Left ventricle myocardium superior (tissue), 1 donor: ENCODE results near the gene NEK10. TPM values are rescaled to one million over a fixed set of nuclear protein-coding genes. Genes with fewer than 3 reads are reported as not detected.
A peak's percentile ranks its signal among the peaks of the same experiment; 100 is the strongest.

Source experiments
- ATAC-seq: fragments of 200-7000 bp; cut with Tn5 transposase; one replicate; pipeline ENCODE4 v1.9.1; 2020; ENCODE audit warnings: mild to moderate bottlenecking, moderate library complexity
- DNase-seq: peaks from one replicate; pipeline ENCODE4 v3.0.0-alpha.2; 2020
- intact Hi-C: fragments of 100-400 bp; cut with micrococcal nuclease; formaldehyde crosslinking; loops from one replicate; pipeline ENCODE4 v1.11.0; 2022
- total RNA-seq: library from RNA; stranded (reverse); fragmentation: NEBNext Ultra II Directional; extraction: Animal tissue kit (Norgen Biotek cat#: 25700); gene quantifications from one replicate; pipeline ENCODE4 v1.2.1, GENCODE V29; 2021
- donor health status: DM: no; HTN: yes; CAD: no; lungs with severe emphysema.

NEK10 gene
- total RNA-seq, 1 donor from 2014 or later, result 16.9 TPM

GRCh38 chr3:27201492-27201891, 167.7 kb downstream of the NEK10 start:
- intact Hi-C loops, result no loop called here
- DNase-seq (no peak), ATAC-seq (no peak)

DNA sequence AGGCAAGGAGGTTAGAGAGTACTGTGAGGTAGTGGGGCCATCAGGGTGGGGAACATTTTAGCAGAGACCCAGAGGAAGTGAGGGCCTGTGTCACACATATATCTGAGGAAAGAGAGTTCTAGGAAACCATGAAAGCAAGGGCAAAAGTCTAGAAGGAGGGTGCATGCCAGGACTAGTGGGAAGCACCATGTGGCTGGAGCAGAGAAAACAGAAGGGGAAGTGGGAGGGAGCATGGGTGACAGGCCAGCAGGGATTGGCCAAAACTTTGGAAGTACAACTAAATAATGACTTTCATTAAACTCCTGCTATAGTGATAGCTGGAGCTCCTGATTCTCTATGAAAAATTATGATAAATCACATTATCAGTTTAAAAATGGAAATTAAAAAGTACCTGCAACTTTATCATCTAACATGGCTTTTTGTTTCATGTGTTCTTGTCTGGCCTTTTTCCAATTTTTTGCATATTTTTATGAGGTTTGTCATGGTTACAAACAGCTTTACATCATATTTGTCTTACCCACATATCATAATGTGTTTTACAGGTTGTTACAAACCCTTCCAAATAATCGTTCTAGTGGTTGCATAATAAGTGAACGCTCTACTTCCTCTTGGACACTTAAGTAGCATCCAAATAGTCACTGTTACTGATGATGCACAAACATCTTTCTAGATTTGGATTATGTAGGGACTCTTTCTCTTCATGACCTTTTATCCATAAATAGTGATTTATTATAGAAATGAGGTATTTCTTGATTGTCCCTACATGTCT, 168.3 kb downstream of the NEK10 start:
- intact Hi-C loops, result no loop called here
- no peak for DNase-seq
- ATAC-seq, result no peak

- no peak for DNase-seq
- no peak for ATAC-seq
- intact Hi-C loops, result no loop called here
These were observed 174.2 kb downstream of the NEK10 start for GRCh38 chr3:27194861-27195483.

DNA sequence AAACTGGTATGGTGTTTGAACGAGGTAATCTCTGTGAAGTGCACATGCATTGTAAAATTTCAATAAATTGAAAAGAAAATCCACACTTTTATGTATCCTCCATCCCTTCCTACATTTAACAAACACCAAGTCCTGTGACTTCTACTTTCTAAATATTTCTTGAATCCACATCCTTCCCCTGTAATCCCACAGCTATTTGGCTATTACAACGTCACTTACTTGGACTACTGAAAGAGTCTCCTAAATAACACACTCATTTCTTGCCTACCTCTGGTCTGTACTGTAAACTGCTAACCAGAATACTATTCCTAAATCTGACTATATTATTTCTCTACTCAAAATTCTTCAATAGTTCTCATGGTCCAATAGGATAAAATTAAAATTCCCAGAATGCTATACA, 176.1 kb downstream of the NEK10 start:
- DNase-seq (no peak), ATAC-seq (no peak)
- intact Hi-C loops, result no loop called here

GRCh38 chr3:27186013-27186412, 183.2 kb downstream of the NEK10 start:
- no peak for DNase-seq
- intact Hi-C loops, result no loop called here

GRCh38 chr3:27185231-27185989, 183.8 kb downstream of the NEK10 start:
- intact Hi-C loops, result no loop called here
- no peak for ATAC-seq

More at GRCh38 chr3:27186013-27186412, 183.2 kb downstream of the NEK10 start:
- ATAC-seq, result no peak

GRCh38 chr3:27184261-27184660, 184.9 kb downstream of the NEK10 start:
- DNase-seq (no peak), ATAC-seq (no peak)
- intact Hi-C loops, result no loop called here

More at GRCh38 chr3:27185231-27185989, 183.8 kb downstream of the NEK10 start:
- no peak for DNase-seq

- intact Hi-C loops, result no loop called here
- DNase-seq (no peak), ATAC-seq (no peak)
These were observed 192.9 kb downstream of the NEK10 start for GRCh38 chr3:27176256-27176655.

- intact Hi-C loops, result no loop called here
- no peak for DNase-seq
- ATAC-seq, result no peak
These were observed 194.7 kb downstream of the NEK10 start for GRCh38 chr3:27174530-27174929.

DNA sequence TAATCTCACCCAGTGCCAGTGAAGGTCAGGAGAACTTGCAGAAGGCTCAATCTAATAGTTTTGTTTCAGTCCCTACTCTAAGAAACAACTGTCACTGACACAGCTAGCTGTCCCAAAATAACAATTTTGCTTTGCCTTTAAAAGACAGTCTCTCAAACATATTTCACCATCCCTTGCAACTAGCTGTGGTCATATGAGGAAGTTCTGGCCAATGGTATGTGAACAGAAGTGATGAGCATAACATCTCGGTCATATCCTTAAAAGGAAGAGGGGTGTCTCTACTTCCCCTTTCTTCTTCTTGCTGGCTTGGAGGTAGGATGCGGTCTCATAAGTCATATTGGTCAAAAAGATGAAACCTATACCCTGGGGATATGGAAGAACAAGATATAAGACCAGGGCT, 198.1 kb downstream of the NEK10 start:
- no peak for DNase-seq
- intact Hi-C loops, result no loop called here
- no peak for ATAC-seq

- DNase-seq (no peak), ATAC-seq (no peak)
- intact Hi-C loops, result no loop called here
These were observed 202.3 kb downstream of the NEK10 start for GRCh38 chr3:27166888-27167287.

DNA sequence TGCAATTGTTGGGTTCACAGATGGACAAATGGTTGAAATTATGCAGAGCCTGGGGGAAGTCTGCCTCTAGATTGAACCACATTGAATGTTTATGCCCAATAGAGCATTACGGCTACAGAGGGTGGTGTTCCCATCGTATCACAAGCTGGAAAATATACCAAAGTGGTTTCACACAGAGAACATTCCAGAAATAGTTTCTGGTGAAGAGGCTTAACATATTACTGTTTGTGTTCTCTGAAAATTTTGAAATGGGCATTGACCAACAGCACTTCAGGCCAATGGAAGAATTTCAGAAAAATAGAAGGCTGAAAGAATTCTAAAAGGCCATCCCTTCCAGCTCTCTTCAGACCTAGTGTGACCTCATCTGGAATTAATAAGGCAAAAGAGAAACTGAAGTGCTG, 203.9 kb downstream of the NEK10 start:
- DNase-seq (no peak), ATAC-seq (no peak)
- intact Hi-C loops, result no loop called here

DNA sequence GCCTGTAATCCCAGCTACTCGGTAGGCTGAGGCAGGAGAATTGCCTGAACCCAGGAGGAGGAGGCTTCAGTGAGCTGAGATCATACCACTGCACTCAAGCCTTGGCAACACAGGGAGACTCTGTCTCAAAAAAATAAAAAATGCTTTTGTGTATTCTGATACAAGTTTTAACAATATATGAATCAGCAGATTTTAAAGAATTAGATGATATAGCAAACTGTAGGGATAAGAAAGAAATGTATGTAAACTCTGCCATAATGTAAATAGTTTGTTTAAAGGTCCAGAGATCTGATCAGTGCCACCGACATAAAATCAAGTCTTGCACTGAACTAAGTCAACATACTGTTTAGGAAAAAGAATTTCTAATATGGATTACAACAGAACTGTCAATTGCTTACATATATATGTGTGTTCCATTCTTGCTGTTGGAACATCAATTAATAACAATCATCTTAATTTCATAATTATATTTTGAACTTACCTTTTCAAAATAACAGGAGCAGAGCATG, 208.3 kb downstream of the NEK10 start:
- intact Hi-C loops, result no loop called here
- no peak for ATAC-seq

DNA sequence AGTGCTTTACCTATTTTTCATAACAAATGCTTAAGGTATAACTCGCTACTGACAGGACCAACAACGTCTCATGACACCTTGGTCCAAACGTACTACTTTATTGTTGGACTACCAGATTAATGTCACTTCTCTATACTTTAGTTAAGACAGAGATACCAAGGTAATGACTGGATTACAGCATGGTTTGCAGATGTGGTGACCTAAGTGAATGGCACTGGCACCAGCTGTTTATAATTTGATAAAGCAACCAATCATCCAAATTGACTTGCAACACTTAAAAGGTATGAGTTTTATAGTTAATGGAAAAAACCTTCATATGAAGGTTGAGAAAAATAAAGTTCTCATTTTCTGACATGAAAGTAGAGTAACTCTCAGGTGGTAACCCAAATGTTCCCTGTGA, 209.0 kb downstream of the NEK10 start:
- DNase-seq, result no peak
- no peak for ATAC-seq
- intact Hi-C loops, result no loop called here

More for the DNA sequence above, 208.3 kb downstream of the NEK10 start:
- no peak for DNase-seq

DNA sequence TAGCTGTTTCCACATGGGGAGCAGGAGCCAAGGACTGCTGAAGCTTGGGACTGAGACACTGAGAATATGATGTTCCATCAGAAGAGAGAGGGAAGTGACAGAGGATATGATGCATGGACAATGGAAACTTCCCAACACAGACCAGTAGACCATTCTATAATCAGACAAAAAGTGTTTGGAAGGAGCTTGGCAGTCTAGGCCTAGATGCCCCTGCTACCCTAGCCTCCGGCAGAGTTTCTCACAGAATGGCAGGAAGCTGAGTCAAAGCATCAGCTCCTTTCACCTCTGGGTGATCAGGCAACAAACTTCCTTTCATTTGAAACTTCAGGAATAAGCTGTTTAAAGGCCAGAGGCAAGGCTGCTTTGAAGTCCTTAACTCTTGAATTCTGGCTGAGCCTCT, 222.0 kb downstream of the NEK10 start:
- intact Hi-C loops, result no loop called here

DNA sequence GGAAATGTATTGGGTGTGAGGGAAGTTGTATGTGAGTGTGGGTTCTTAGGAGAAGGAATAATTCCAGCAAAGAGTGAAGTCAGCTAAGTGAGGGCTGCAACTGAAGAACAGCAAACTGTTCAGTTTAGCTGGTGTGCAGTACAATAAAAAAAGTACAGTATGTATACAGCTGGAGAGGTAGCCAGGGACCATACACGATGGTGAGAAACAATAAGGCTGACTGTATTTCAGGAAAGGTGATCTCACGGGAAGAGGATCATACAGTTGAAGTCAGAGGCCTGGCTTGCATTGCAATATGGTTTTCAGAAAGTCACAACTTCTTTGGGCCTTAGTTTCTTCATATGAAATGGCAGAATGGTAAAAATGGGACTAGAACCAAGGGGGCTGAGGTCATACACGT, 222.4 kb downstream of the NEK10 start:
- intact Hi-C loops, result no loop called here
- ATAC-seq, result no peak
- DNase-seq, result no peak

More for the DNA sequence above, 222.0 kb downstream of the NEK10 start:
- ATAC-seq, result no peak
- no peak for DNase-seq

DNA sequence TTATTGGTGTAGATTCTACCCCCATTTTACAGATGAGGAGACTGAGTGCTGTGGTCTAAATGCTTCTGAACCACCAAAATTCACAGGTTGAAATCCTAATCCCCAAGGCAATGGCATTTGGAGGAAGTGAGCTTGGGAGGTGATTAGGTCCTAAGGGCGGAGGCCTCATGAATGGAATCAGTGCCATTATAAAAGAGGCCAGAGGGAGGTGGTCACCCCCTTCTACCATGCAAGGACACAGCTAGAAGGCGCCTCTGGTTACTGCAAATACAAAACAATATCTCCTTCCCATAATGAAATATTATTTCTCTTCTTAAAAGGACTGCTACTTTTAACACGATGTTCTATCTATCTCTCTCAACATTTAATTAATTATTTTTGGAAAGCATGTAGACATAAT, 223.5 kb downstream of the NEK10 start:
- ATAC-seq (no peak), DNase-seq (no peak)
- intact Hi-C loops, result no loop called here

DNA sequence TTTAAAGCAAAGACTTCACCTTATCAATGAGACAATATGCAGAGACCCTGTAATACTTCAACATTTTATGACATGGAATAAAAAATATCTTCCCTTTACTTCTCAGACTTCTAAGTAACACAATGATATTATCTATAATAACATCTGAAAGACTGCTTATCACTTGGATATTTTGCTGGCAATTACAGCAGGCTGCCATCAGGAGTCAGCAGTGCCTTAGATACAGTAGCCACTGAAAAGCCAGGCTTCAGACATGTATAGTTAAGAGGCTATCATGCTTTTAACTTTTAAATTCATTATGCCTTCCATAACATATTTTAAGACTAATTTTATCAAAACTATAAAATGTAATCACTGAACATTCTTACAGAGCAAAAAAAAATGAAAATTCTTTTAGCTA, 227.5 kb downstream of the NEK10 start:
- intact Hi-C loops, result no loop called here
- DNase-seq, result no peak
- no peak for ATAC-seq

GRCh38 chr3:27138562-27138961, 230.6 kb downstream of the NEK10 start:
- DNase-seq (peak; percentile 28), ATAC-seq (peak; percentile 87)
- intact Hi-C loops, result loop anchor here (10.0 kb wide), 1 partner anchor 116 kb away; no protein-coding TSS in a partner anchor

DNA sequence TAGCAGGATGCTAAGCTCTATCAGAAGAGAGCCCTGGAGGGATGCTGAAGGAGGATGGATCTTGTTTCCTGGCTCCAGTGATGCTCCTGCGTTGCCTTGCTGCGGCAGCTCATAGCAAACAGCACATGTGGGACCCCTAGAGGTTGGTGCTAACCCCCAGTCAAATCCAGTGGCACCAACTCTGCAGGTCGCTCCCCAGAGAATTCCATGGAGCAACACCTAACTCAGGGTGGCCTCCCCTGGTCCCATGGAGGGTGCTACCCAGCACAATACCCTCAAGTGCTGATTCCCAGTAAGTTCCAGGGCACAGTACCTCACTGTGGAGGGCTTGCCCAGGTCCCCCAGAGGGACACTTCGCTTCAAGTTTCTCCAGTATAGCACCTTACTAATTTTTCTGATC, 231.2 kb downstream of the NEK10 start:
- ATAC-seq, result peak; percentile 17
- intact Hi-C loops, result loop anchor here (10.0 kb wide), 1 partner anchor 117 kb away; no protein-coding TSS in a partner anchor
- DNase-seq, result no peak
